ENCODE results near the gene KIDINS220. TPM values are rescaled to one million over a fixed set of nuclear protein-coding genes. Genes with fewer than 3 reads are reported as not detected.

Gene KIDINS220
- total and polyA plus RNA-seq, 2 experiments from 2014 or later: 24.2 to 77.5 TPM

DNA sequence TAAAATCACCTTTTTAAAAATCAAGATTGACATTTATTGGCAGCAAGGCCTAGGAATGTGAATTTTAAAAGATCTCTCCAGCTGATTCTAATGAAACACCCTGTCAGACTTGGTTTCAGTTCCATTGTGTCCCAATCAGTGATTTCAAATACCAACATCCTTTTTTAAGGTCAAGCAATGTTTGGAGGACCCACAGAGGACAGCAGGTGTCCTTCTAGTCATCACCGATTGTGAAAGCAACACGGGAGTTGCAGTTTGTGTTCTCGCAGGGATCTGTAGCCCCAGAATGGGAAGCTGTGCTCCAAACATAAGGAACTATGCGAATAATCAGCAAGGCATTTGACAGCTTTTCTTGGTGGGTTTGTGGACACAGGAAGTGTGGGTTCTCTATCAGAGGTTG, 4.5 kb upstream of the KIDINS220 start:
- H3K27ac ChIP-seq: no peak overlapping the region
- H3K9me2 ChIP-seq (replicated peaks; ENCODE audit: insufficient read depth): no peaks in the 10 kb centered on the region
- H4K20me1 ChIP-seq (ENCODE audit: insufficient read depth, poor library complexity, severe bottlenecking): no peaks in the 10 kb centered on the region
- no peak overlapping the region for H3K4me3 ChIP-seq
- TF ChIP-seq EZH2 (IDR thresholded peaks at IDR 0.05; ENCODE audit: borderline replicate concordance) (no peak), EZH2phosphoT487 (IDR thresholded peaks at IDR 0.05; ENCODE audit: low read depth, severe bottlenecking, unreplicated experiment) (no peak)
- TF ChIP-seq, protein P1, sequence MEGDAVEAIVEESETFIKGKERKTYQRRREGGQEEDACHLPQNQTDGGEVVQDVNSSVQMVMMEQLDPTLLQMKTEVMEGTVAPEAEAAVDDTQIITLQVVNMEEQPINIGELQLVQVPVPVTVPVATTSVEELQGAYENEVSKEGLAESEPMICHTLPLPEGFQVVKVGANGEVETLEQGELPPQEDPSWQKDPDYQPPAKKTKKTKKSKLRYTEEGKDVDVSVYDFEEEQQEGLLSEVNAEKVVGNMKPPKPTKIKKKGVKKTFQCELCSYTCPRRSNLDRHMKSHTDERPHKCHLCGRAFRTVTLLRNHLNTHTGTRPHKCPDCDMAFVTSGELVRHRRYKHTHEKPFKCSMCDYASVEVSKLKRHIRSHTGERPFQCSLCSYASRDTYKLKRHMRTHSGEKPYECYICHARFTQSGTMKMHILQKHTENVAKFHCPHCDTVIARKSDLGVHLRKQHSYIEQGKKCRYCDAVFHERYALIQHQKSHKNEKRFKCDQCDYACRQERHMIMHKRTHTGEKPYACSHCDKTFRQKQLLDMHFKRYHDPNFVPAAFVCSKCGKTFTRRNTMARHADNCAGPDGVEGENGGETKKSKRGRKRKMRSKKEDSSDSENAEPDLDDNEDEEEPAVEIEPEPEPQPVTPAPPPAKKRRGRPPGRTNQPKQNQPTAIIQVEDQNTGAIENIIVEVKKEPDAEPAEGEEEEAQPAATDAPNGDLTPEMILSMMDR (IDR thresholded peaks at IDR 0.05; ENCODE audit: poor library complexity): no peak
- H3K9me3 ChIP-seq (ENCODE audit: low read depth): no peaks in the 10 kb centered on the region
- H3K27me3 ChIP-seq: no peaks in the 10 kb centered on the region
- no peak overlapping the region for H3K4me2 ChIP-seq
- H3K79me2 ChIP-seq: peaks cover 7% of the 10 kb centered on the region
- no peaks in the 10 kb centered on the region for H3K36me3 ChIP-seq (replicated peaks; ENCODE audit: insufficient read depth, low read depth)
- no peak overlapping the region for H2AFZ ChIP-seq
- no peaks in the 10 kb centered on the region for H3K4me1 ChIP-seq (ENCODE audit: insufficient read depth)
- DNase-seq (ENCODE audit: low spot score): no peak
- WGBS (ENCODE audit: low lambda C conversion rate, missing lambda C conversion rate): 88% methylated on average over 4 of the region's 4 CpGs

- no peak for DNase-seq (ENCODE audit: low spot score)
- H3K79me2 ChIP-seq: peaks cover 21% of the 10 kb centered on the region
- H2AFZ ChIP-seq: no peak overlapping the region
- 59% methylated on average over 12 of the region's 12 CpGs for WGBS (ENCODE audit: low lambda C conversion rate, missing lambda C conversion rate)
- no peaks in the 10 kb centered on the region for H3K9me3 ChIP-seq (ENCODE audit: low read depth)
- peaks cover 4% of the 10 kb centered on the region for H4K20me1 ChIP-seq (ENCODE audit: insufficient read depth, poor library complexity, severe bottlenecking)
- TF ChIP-seq EZH2phosphoT487 (IDR thresholded peaks at IDR 0.05; ENCODE audit: low read depth, severe bottlenecking, unreplicated experiment) (no peak), EZH2 (IDR thresholded peaks at IDR 0.05; ENCODE audit: borderline replicate concordance) (no peak)
- TF ChIP-seq, protein P1 (IDR thresholded peaks at IDR 0.05; ENCODE audit: poor library complexity): no peak
- no peak overlapping the region for H3K4me3 ChIP-seq
- no peaks in the 10 kb centered on the region for H3K27me3 ChIP-seq
- no peaks in the 10 kb centered on the region for H3K36me3 ChIP-seq (replicated peaks; ENCODE audit: insufficient read depth, low read depth)
- H3K27ac ChIP-seq: no peak overlapping the region
- no peaks in the 10 kb centered on the region for H3K9me2 ChIP-seq (replicated peaks; ENCODE audit: insufficient read depth)
- no peak overlapping the region for H3K4me2 ChIP-seq
- H3K4me1 ChIP-seq (ENCODE audit: insufficient read depth): peaks cover 3% of the 10 kb centered on the region
These were observed 3.2 kb upstream of the KIDINS220 start for GRCh38 chr2:8840475-8841091.

GRCh38 chr2:8839189-8839965, 2.0 kb upstream of the KIDINS220 start:
- 83% methylated on average over 3 of the region's 5 CpGs for WGBS (ENCODE audit: low lambda C conversion rate, missing lambda C conversion rate)
- H3K36me3 ChIP-seq (replicated peaks; ENCODE audit: insufficient read depth, low read depth): no peaks in the 10 kb centered on the region
- no peak for DNase-seq (ENCODE audit: low spot score)
- peaks cover 11% of the 10 kb centered on the region for H3K4me1 ChIP-seq (ENCODE audit: insufficient read depth)
- H3K27me3 ChIP-seq: no peaks in the 10 kb centered on the region
- H3K9me2 ChIP-seq (replicated peaks; ENCODE audit: insufficient read depth): no peaks in the 10 kb centered on the region
- H3K4me2 ChIP-seq: no peak overlapping the region
- H3K79me2 ChIP-seq: peaks cover 33% of the 10 kb centered on the region
- H4K20me1 ChIP-seq (ENCODE audit: insufficient read depth, poor library complexity, severe bottlenecking): peaks cover 16% of the 10 kb centered on the region
- H3K9me3 ChIP-seq (ENCODE audit: low read depth): no peaks in the 10 kb centered on the region
- TF ChIP-seq, protein P1 (IDR thresholded peaks at IDR 0.05; ENCODE audit: poor library complexity): no peak
- TF ChIP-seq EZH2phosphoT487 (IDR thresholded peaks at IDR 0.05; ENCODE audit: low read depth, severe bottlenecking, unreplicated experiment): no peak
- no peak for TF ChIP-seq EZH2 (IDR thresholded peaks at IDR 0.05; ENCODE audit: borderline replicate concordance)
- H2AFZ ChIP-seq: no peak overlapping the region
- no peak overlapping the region for H3K27ac ChIP-seq
- H3K4me3 ChIP-seq: no peak overlapping the region
